Sigmoid colon (tissue), 7 donors: ENCODE results near the gene SEMA6B. TPM values are rescaled to one million over a fixed set of nuclear protein-coding genes. Genes with fewer than 3 reads are reported as not detected.
"Not testable (repeated sequence)": the region's sequence is repeated elsewhere in the genome, so short reads cannot be mapped to it uniquely, and the experiment has no call there.

Source experiments
- DNase-seq: peaks from one replicate; pipeline ENCODE4 v3.0.0-alpha.2; 2019
- H3K27ac ChIP-seq, 4 donors: fragments of 200-600 bp; sonication (generic); one replicate each; pipeline ENCODE4 v1.5.1; 2016 to 2019; ENCODE audit warnings: mild to moderate bottlenecking in 1 of 4
- H3K27me3 ChIP-seq, 3 donors: fragments of 200-600 bp; sonication (generic); one replicate each; pipeline ENCODE4 v1.5.1; 2019; ENCODE audit warnings: mild to moderate bottlenecking in 1 of 3
- H3K36me3 ChIP-seq, 4 donors: fragments of 200-600 bp; sonication (generic); one replicate each; pipeline ENCODE4 v1.5.1; 2016 to 2019
- H3K4me1 ChIP-seq, 4 donors: fragments of 200-600 bp; sonication (generic); one replicate each; pipeline ENCODE4 v1.5.1; 2017 to 2019
- H3K4me3 ChIP-seq, 4 donors: fragments of 200-600 bp; sonication (generic); one replicate each; pipeline ENCODE4 v1.5.1; 2017 to 2019; ENCODE audit warnings: mild to moderate bottlenecking in 2 of 4, moderate library complexity in 1 of 4
- H3K9me3 ChIP-seq, 4 donors: fragments of 200-600 bp in 3 of 4; sonication (generic) in 3 of 4; one replicate each; pipeline versions ENCODE4 v1.5.1 to v1.6.1; 2013 to 2019
- CTCF ChIP-seq, 4 experiments: fragments of 450-650 bp in 3 of 4; fragments of 200-600 bp in 1 of 4; IDR thresholded peaks; one replicate each; pipeline ENCODE4 v1.5.1; 2016 to 2019; ENCODE audit warnings: antibody characterized with exemption in 4 of 4, mild to moderate bottlenecking in 3 of 4, moderate library complexity in 2 of 4
- EP300 ChIP-seq, 4 donors: sonication (generic); formaldehyde crosslinking; IDR thresholded peaks; one replicate each; pipeline ENCODE4 v1.6.1; 2017; ENCODE audit warnings: antibody characterized with exemption in 4 of 4
- POLR2A ChIP-seq, 2 donors: fragments of 450-650 bp; IDR thresholded peaks; one replicate each; pipeline ENCODE4 v1.6.1; 2016; ENCODE audit warnings: antibody characterized with exemption in 2 of 2, mild to moderate bottlenecking in 2 of 2, moderate library complexity in 2 of 2
- POLR2AphosphoS5 ChIP-seq, 4 donors: sonication (generic); formaldehyde crosslinking; IDR thresholded peaks; one replicate each; pipeline ENCODE4 v1.6.1; 2017; ENCODE audit warnings: antibody characterized with exemption in 4 of 4
- WGBS, 2 donors: extraction: QIAGEN DNeasy Blood & Tissue Kit; methylation state at CpG; one replicate each; pipeline ENCODE4 v1.1.7; 2013; 5-methylcytosine and 5-hydroxymethylcytosine counted together
- intact Hi-C: fragments of 100-400 bp; cut with DNase I; formaldehyde crosslinking; loops from one replicate; pipeline ENCODE4 v1.15.1; 2023
- polyA plus RNA-seq, 3 donors: library from polyadenylated mRNA; stranded (reverse); fragments of 200-250 nt; gene quantifications; one replicate each; pipeline ENCODE4 v1.2.3, GENCODE V29; 2013
- total RNA-seq, 4 donors: library from RNA; depleted of rRNA; stranded (reverse); fragments of >200 nt; gene quantifications; one replicate each; pipeline ENCODE4 v1.1.0, GENCODE V29; 2016
- donor health status: healthy with polysubstance abuse.
- donor health status: Bipolar disorder and iron deficiency.
- donor health status: healthy.

SEMA6B gene
- total and polyA plus RNA-seq, 7 donors = 0.60 to 16.9 (median 1.8) TPM

GRCh38 chr19:4533334-4533733, 26.1 kb downstream of the SEMA6B start:
- peaks cover 0 to 13% (median 4%) of the 10 kb centered on the region in 3 donors for H3K27me3 ChIP-seq
- H3K9me3 ChIP-seq = no peaks in the 10 kb centered on the region
- no peak for TF ChIP-seq EP300 (IDR thresholded peaks at IDR 0.05)
- TF ChIP-seq CTCF (IDR thresholded peaks at IDR 0.05) = no peak
- no peak for TF ChIP-seq POLR2A (IDR thresholded peaks at IDR 0.05)
- no peak for TF ChIP-seq POLR2AphosphoS5 (IDR thresholded peaks at IDR 0.05)
- H3K4me3 ChIP-seq = no peak overlapping the region
- 71 to 83% methylated on average over 9 of the region's 9 CpGs for WGBS, 2 donors
- no peak overlapping the region for H3K27ac ChIP-seq
- no peak for DNase-seq
- peaks cover 0 to 13% (median 11%) of the 10 kb centered on the region in 4 donors for H3K4me1 ChIP-seq
- intact Hi-C loops = no loop called here
- no peaks in the 10 kb centered on the region for H3K36me3 ChIP-seq

GRCh38 chr19:4531562-4532165, 27.8 kb downstream of the SEMA6B start:
- peaks cover 0 to 13% (median 11%) of the 10 kb centered on the region in 4 donors for H3K4me1 ChIP-seq
- H3K36me3 ChIP-seq = no peaks in the 10 kb centered on the region
- H3K27ac ChIP-seq = no peak overlapping the region
- intact Hi-C loops = no loop called here
- no peak for DNase-seq
- no peak overlapping the region for H3K4me3 ChIP-seq
- H3K27me3 ChIP-seq = peaks cover 0 to 13% (median 0%) of the 10 kb centered on the region in 3 donors
- TF ChIP-seq CTCF (IDR thresholded peaks at IDR 0.05) (no peak), EP300 (IDR thresholded peaks at IDR 0.05) (no peak), POLR2AphosphoS5 (IDR thresholded peaks at IDR 0.05) (no peak)
- WGBS, 2 donors = 17 to 44% methylated on average over 28 of the region's 28 CpGs
- H3K9me3 ChIP-seq = no peaks in the 10 kb centered on the region

GRCh38 chr19:4529924-4530522, 29.5 kb downstream of the SEMA6B start:
- intact Hi-C loops = no loop called here
- peaks cover 0 to 2% (median 0%) of the 10 kb centered on the region in 3 donors for H3K27me3 ChIP-seq
- DNase-seq = no peak
- no peak for TF ChIP-seq EP300 (IDR thresholded peaks at IDR 0.05)
- no peaks in the 10 kb centered on the region for H3K36me3 ChIP-seq
- H3K9me3 ChIP-seq = no peaks in the 10 kb centered on the region
- no peak overlapping the region for H3K4me3 ChIP-seq
- H3K4me1 ChIP-seq = peaks cover 0 to 6% (median 4%) of the 10 kb centered on the region in 4 donors
- no peak overlapping the region for H3K27ac ChIP-seq
- WGBS, 2 donors = 78 to 79% methylated on average over 14 of the region's 14 CpGs

- intact Hi-C loops = no loop called here
- no peaks in the 10 kb centered on the region for H3K4me1 ChIP-seq
- no peaks in the 10 kb centered on the region for H3K9me3 ChIP-seq
- no peak for DNase-seq
- no peaks in the 10 kb centered on the region for H3K36me3 ChIP-seq
- WGBS, 2 donors = 78 to 80% methylated on average over 15 of the region's 15 CpGs
- TF ChIP-seq POLR2A (IDR thresholded peaks at IDR 0.05) (no peak), EP300 (IDR thresholded peaks at IDR 0.05) (no peak), CTCF (IDR thresholded peaks at IDR 0.05) (no peak), POLR2AphosphoS5 (IDR thresholded peaks at IDR 0.05) (no peak)
- no peak overlapping the region for H3K27ac ChIP-seq
- H3K4me3 ChIP-seq = no peak overlapping the region
- H3K27me3 ChIP-seq = no peaks in the 10 kb centered on the region
Measured at GRCh38 chr19:4528843-4529242, 30.6 kb downstream of the SEMA6B start.

- intact Hi-C loops, H3K27me3 ChIP-seq, H3K4me3 ChIP-seq: not testable (repeated sequence)
Measured at GRCh38 chr19:4527377-4527776, 32.1 kb downstream of the SEMA6B start.

More at GRCh38 chr19:4527377-4527776, 32.1 kb downstream of the SEMA6B start:
- 62 to 85% methylated on average over 8 of the region's 8 CpGs for WGBS, 2 donors
- DNase-seq, H3K36me3 ChIP-seq, H3K27ac ChIP-seq, H3K9me3 ChIP-seq, H3K4me1 ChIP-seq: not testable (repeated sequence)
